COLO668 (cell line): Measurements from ENCODE around the gene MUC5B.
"Not testable (repeated sequence)": the region's sequence is repeated elsewhere in the genome, so short reads cannot be mapped to it uniquely, and the experiment has no call there.

ENCODE experiments used
- DNase-seq: peaks from one replicate; lab custom pipeline; 2025; ENCODE audit not compliant: unreplicated experiment; lab: John Stamatoyannopoulos, UW

The MUC5B gene

GRCh38 chr11:1222491-1223345 is at the start of gene MUC5B:
Gene MUC5B (plus strand): TSS chr11:1223066. CDS start chr11:1223124, 58 bp downstream.
- DNase-seq: peak; percentile 23

GRCh38 chr11:1173396-1173795 is 49.5 kb upstream of the MUC5B start:
- not testable (repeated sequence) for DNase-seq

GRCh38 chr11:1174441-1175370 is 48.2 kb upstream of the MUC5B start:
- no peak for DNase-seq

GRCh38 chr11:1175461-1176223 is 47.2 kb upstream of the MUC5B start:
- no peak for DNase-seq

GRCh38 chr11:1176224-1177019 is 46.4 kb upstream of the MUC5B start:
- no peak for DNase-seq

GRCh38 chr11:1177020-1177770 is 45.7 kb upstream of the MUC5B start:
- no peak for DNase-seq

- DNase-seq: no peak
Measured at GRCh38 chr11:1177771-1178090, 45.1 kb upstream of the MUC5B start.

GRCh38 chr11:1178201-1178885 is 44.5 kb upstream of the MUC5B start:
- DNase-seq: no peak

GRCh38 chr11:1178906-1179305 is 44.0 kb upstream of the MUC5B start:
- no peak for DNase-seq

GRCh38 chr11:1179641-1180040 is 43.2 kb upstream of the MUC5B start:
- DNase-seq: no peak

- DNase-seq: no peak
Measured at GRCh38 chr11:1180171-1180570, 42.7 kb upstream of the MUC5B start.

- DNase-seq: no peak
Measured at GRCh38 chr11:1180947-1181391, 41.9 kb upstream of the MUC5B start.

GRCh38 chr11:1181420-1181819 is 41.4 kb upstream of the MUC5B start:
- no peak for DNase-seq

GRCh38 chr11:1181853-1182535 is 40.9 kb upstream of the MUC5B start:
- no peak for DNase-seq

- DNase-seq: not testable (repeated sequence)
Measured at GRCh38 chr11:1184139-1184538, 38.7 kb upstream of the MUC5B start.

- DNase-seq: not testable (repeated sequence)
Measured at GRCh38 chr11:1188451-1189130, 34.3 kb upstream of the MUC5B start.

GRCh38 chr11:1189816-1190215 is 33.0 kb upstream of the MUC5B start:
- DNase-seq: not testable (repeated sequence)
